Duodenal mucosa (tissue), 2 donors: ENCODE measurements around the gene COQ7.

ENCODE experiments used
- H3K27ac ChIP-seq: one replicate; pipeline ENCODE4 v1.7.0; 2013; ENCODE audit warnings: low read depth, low read length
- H3K27me3 ChIP-seq, 2 donors: one replicate each; pipeline ENCODE4 v1.7.0; 2013; ENCODE audit warnings: low read length in 2 of 2, control low read depth in 1 of 2; ENCODE audit not compliant: insufficient read depth in 2 of 2, control insufficient read depth in 1 of 2
- H3K36me3 ChIP-seq, 2 donors: one replicate each; pipeline ENCODE4 v1.7.0; 2013; ENCODE audit warnings: low read length in 2 of 2, control low read depth in 1 of 2; ENCODE audit not compliant: insufficient read depth in 2 of 2, control insufficient read depth in 1 of 2
- H3K4me1 ChIP-seq, 2 donors: one replicate each; pipeline ENCODE4 v1.7.0; 2013; ENCODE audit warnings: low read length in 2 of 2, control low read depth in 1 of 2; ENCODE audit not compliant: insufficient read depth in 2 of 2, control insufficient read depth in 1 of 2
- H3K4me3 ChIP-seq, 2 donors: one replicate each; pipeline ENCODE4 v1.7.0; 2013; ENCODE audit warnings: low read length in 2 of 2, low read depth in 1 of 2
- H3K9ac ChIP-seq, 2 donors: one replicate each; pipeline ENCODE4 v1.7.0; 2013; ENCODE audit warnings: low read length in 2 of 2, low read depth in 1 of 2
- H3K9me3 ChIP-seq, 2 donors: one replicate each; pipeline ENCODE4 v1.7.0; 2013; ENCODE audit warnings: low read length in 2 of 2, control low read depth in 1 of 2; ENCODE audit not compliant: control insufficient read depth in 1 of 2

Gene COQ7

DNA sequence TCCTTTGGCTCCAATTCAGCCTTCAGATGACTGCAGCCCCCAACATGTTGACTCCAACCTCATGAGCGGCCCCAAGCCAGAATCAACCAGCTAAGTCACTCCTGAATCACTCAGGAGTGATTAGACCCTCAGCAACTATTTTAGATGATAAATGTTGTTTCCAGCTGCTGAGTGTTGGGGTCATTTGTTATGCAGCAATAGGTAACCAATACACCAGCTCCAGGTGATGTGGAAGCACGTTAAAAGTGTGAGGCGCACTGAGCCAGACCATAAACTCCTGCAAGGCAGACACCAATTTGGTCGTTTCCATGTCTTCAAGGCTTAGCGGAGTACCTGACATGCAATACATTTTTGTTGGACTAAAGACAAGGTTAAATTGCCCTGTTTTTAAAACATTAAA is 17.5 kb downstream of the COQ7 start:
- no peaks in the 10 kb centered on the region for H3K27me3 ChIP-seq
- no peaks in the 10 kb centered on the region for H3K9me3 ChIP-seq
- no peak overlapping the region for H3K4me3 ChIP-seq
- peaks cover 0 to 13% of the 10 kb centered on the region in 2 donors for H3K36me3 ChIP-seq
- no peak overlapping the region for H3K27ac ChIP-seq
- H3K4me1 ChIP-seq, result peaks cover 6 to 11% of the 10 kb centered on the region in 2 donors
- no peak overlapping the region for H3K9ac ChIP-seq

- Histone ChIP-seq H3K9ac (peak overlapping the region; percentile 52 to 84), H3K36me3 (peaks cover 0 to 10% of the 10 kb centered on the region in 2 donors), H3K4me3 (peak overlapping the region; percentile 73 to 77), H3K27ac (no peak overlapping the region), H3K27me3 (no peaks in the 10 kb centered on the region), H3K9me3 (no peaks in the 10 kb centered on the region), H3K4me1 (peaks cover 6 to 11% of the 10 kb centered on the region in 2 donors)
Observed at GRCh38 chr16:19085679-19086200, 18.3 kb downstream of the COQ7 start.

DNA sequence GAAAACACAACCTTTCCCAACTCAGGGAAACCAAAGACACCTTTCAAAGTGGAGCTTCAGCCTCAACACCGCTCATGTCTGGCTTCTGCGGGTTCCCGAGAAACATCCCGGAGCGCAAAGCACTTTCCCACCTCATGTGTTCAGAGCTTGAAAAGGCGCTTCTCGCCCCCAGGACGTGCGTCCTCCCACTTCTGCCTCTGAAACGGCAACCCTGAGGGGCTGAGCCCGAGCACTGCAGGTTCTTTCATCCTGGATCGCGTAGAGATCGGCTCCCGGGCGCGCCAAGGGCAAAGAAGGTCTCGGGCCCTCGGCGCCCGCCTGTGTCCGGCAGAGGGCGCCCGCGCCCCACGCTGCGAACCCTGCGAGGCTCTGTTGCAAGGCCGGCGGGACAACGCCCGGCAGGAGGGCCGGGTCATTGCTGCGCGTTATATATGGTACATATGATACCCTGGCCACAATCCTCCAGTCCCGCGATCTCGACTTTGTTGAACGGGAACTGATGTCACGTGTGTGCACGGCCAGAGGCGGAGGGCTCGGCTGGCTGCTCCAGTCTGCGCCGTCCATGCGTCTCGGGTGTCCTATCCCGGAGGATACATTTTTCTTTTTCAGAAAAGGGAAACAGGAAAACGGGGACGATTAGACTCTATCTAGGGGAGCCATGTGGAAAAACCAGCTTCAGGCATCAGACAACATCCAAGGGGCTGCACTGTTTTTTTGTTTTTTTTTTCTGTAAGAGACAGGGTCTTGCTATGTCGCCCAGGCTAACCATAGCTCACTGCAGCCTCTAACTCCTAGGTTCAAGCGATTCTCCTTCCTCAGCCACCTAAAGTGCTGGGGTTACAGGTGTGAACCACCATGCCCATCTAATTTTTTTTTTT is 19.1 kb downstream of the COQ7 start:
- H3K36me3 ChIP-seq, result peaks cover 0 to 3% of the 10 kb centered on the region in 2 donors
- H3K27me3 ChIP-seq, result no peaks in the 10 kb centered on the region
- peaks cover 6 to 11% of the 10 kb centered on the region in 2 donors for H3K4me1 ChIP-seq
- H3K27ac ChIP-seq, result no peak overlapping the region
- peak overlapping the region; percentile 73 to 77 for H3K4me3 ChIP-seq
- no peaks in the 10 kb centered on the region for H3K9me3 ChIP-seq
- H3K9ac ChIP-seq, result peak overlapping the region; percentile 52 to 84

GRCh38 chr16:19088341-19088916 is 21.0 kb downstream of the COQ7 start:
- Histone ChIP-seq H3K27me3 (no peaks in the 10 kb centered on the region), H3K9ac (no peak overlapping the region), H3K9me3 (no peaks in the 10 kb centered on the region), H3K4me3 (no peak overlapping the region), H3K27ac (no peak overlapping the region), H3K36me3 (no peaks in the 10 kb centered on the region), H3K4me1 (peaks cover 6 to 11% of the 10 kb centered on the region in 2 donors)

GRCh38 chr16:19089410-19089955 is 22.1 kb downstream of the COQ7 start:
- H3K9ac ChIP-seq, result no peak overlapping the region
- no peak overlapping the region for H3K27ac ChIP-seq
- no peaks in the 10 kb centered on the region for H3K27me3 ChIP-seq
- peaks cover 6 to 11% of the 10 kb centered on the region in 2 donors for H3K4me1 ChIP-seq
- no peak overlapping the region for H3K4me3 ChIP-seq
- no peaks in the 10 kb centered on the region for H3K36me3 ChIP-seq
- H3K9me3 ChIP-seq, result no peaks in the 10 kb centered on the region

GRCh38 chr16:19090916-19091315 is 23.5 kb downstream of the COQ7 start:
- Histone ChIP-seq H3K36me3 (no peaks in the 10 kb centered on the region), H3K4me1 (peaks cover 5% of the 10 kb centered on the region in 2 donors), H3K27ac (no peak overlapping the region), H3K9me3 (no peaks in the 10 kb centered on the region), H3K4me3 (no peak overlapping the region), H3K9ac (no peak overlapping the region), H3K27me3 (no peaks in the 10 kb centered on the region)

DNA sequence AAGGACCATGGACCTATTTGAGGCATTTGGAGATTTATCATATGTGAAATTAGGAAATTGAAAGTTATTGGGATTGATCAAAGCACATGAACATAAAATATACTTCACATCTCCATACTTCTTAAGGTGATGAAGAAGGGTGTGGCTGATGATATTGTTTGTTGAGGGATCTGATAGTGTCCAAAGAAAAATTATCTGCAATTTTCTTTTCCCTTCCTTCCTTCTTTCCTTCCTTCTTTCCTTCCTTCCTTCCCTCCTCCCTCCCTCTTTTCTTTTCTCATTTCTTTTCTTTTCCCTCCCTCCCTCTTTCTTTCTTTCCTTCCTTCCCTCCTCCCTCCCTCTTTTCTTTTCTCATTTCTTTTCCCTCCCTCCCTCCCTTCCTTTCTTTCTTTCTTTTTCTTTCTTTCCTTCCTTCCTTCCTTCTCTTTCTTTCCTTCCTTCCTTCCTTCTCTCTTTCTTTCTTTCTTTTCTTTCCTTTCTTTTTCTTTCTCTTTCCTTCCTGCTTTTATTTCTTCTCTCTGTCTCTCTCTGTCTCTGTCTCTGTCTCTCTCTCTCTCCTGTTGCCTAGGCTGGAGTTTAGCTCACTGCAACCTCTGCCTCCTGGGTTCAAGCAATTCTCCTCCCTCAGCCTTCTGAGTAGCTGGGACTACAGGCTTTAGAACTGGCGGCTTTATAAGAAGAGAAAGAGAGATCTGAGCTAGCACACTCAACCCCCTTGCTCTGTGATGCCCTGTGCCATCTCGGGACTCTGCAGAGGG is 25.4 kb downstream of the COQ7 start:
- H3K27me3 ChIP-seq, result no peaks in the 10 kb centered on the region
- H3K36me3 ChIP-seq, result no peaks in the 10 kb centered on the region
- no peaks in the 10 kb centered on the region for H3K4me1 ChIP-seq
- H3K27ac ChIP-seq, result no peak overlapping the region
- H3K4me3 ChIP-seq, result no peak overlapping the region
- no peaks in the 10 kb centered on the region for H3K9me3 ChIP-seq
- H3K9ac ChIP-seq, result no peak overlapping the region

GRCh38 chr16:19093631-19094541 is 26.5 kb downstream of the COQ7 start:
- H3K9ac ChIP-seq, result no peak overlapping the region

More at GRCh38 chr16:19093631-19094541, 26.5 kb downstream of the COQ7 start:
- Histone ChIP-seq H3K27me3 (no peaks in the 10 kb centered on the region), H3K4me3 (no peak overlapping the region), H3K27ac (no peak overlapping the region), H3K9me3 (no peaks in the 10 kb centered on the region), H3K4me1 (no peaks in the 10 kb centered on the region), H3K36me3 (no peaks in the 10 kb centered on the region)
